Kasumi-1 (cell line): ENCODE measurements around the gene SLC35G1.

ENCODE experiments used
- DNase-seq, 2 experiments: peaks; one replicate each; lab custom pipeline; 2025; lab: John Stamatoyannopoulos, UW

SLC35G1 gene

DNA sequence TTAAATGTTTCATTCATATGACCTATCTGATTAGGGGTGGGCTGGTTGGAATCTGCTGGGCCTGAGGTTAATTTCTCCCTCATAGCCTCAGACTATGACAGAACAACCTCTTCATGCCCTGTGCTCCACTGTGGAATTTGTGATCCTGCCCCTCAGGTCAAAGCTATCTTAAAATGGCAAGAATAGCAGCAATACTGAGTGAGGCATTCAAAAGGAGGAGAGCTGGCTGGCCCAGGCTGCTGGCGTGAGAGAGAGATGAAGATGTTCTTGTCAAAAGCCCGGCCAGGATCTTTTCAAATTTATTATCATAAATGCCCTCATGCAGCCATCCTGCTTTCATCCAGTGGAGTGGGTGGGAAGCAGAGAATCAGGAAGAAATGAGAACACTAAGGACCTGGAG lies 58.1 kb downstream of the SLC35G1 start:
- no peak for DNase-seq
